GM12878 (cell line): ENCODE data around the gene ABCA2. TPM values are rescaled to one million over a fixed set of nuclear protein-coding genes. Genes with fewer than 3 reads are reported as not detected.

Experiments used
- ATAC-seq: fragments of 200-7000 bp; cut with Tn5 transposase; 3 replicates; pipeline ENCODE4 v1.9.1; 2020; ENCODE audit warnings: mild to moderate bottlenecking, moderate library complexity
- BruUV-seq: library from RNA; stranded (reverse); fragments of 400-500 nt; replicated peaks from 2 replicates; lab custom pipeline; 2021; lab: Mats Ljungman, UMichigan
- CTCF ChIA-PET: fragments of 300-600 bp; sonication (Branson Sonifier 250); formaldehyde crosslinking; extraction: SDS; loops from one replicate; lab custom pipeline; 2021; ENCODE audit warnings: inconsistent platforms; lab: Yijun Ruan, JAX
- POLR2A ChIA-PET: fragments of 350-600 bp; formaldehyde crosslinking; extraction: SDS; loops from one replicate; lab custom pipeline; 2021; ENCODE audit warnings: inconsistent platforms; lab: Charles Lee
- RAD21 ChIA-PET: fragments of 300-600 bp; sonication (Branson Sonifier 250); formaldehyde crosslinking; loops from one replicate; lab custom pipeline; 2023; ENCODE audit warnings: antibody characterized with exemption; ENCODE audit not compliant: unreplicated experiment; lab: Charles Lee
- SMC1A ChIA-PET: fragments of 300-600 bp; sonication (Branson Sonifier 250); formaldehyde crosslinking; loops from one replicate; lab custom pipeline; 2023; ENCODE audit not compliant: unreplicated experiment, uncharacterized antibody; lab: Charles Lee
- DNase-seq: peaks from one replicate; pipeline ENCODE4 v3.0.0-alpha.2; 2011; ENCODE audit warnings: low read depth, low spot score
- FAIRE-seq: peaks from 3 replicates; lab custom pipeline; 2011; peaks lifted over from hg19 to GRCh38; lab: Jason Lieb, UNC
- H2AFZ ChIP-seq: 2 replicates; pipeline ENCODE4 v1.6.0; 2011; ENCODE audit warnings: low read depth, low read length, control low read depth; ENCODE audit not compliant: control insufficient read depth
- H3K27ac ChIP-seq: 2 replicates; pipeline ENCODE4 v1.5.1; 2011; ENCODE audit warnings: control low read depth; ENCODE audit not compliant: control insufficient read depth, insufficient read depth
- H3K27me3 ChIP-seq, 2 experiments: replicated peaks in 1 of 2; 2 replicates each; pipeline versions ENCODE4 v1.6.0 to v1.6.1; 2011; ENCODE audit warnings: low read length in 1 of 2; ENCODE audit not compliant: control insufficient read depth in 2 of 2, insufficient read depth in 2 of 2
- H3K36me3 ChIP-seq, 2 experiments: 2 replicates each; pipeline ENCODE4 v1.5.1; 2011; ENCODE audit warnings: low read length in 1 of 2; ENCODE audit not compliant: control insufficient read depth in 2 of 2, insufficient read depth in 2 of 2
- H3K4me1 ChIP-seq: 2 replicates; pipeline ENCODE4 v1.6.1; 2011; ENCODE audit warnings: mild to moderate bottlenecking, low read length, moderate library complexity, mixed read lengths; ENCODE audit not compliant: control insufficient read depth, insufficient read depth
- H3K4me2 ChIP-seq: 2 replicates; pipeline ENCODE4 v1.6.0; 2011; ENCODE audit warnings: control low read depth; ENCODE audit not compliant: control insufficient read depth, insufficient read depth
- H3K4me3 ChIP-seq: fragments of 200-600 bp; sonication (generic); 2 replicates; pipeline ENCODE4 v1.5.1; 2016
- H3K79me2 ChIP-seq: 2 replicates; pipeline ENCODE4 v1.6.0; 2011; ENCODE audit warnings: low read length; ENCODE audit not compliant: control insufficient read depth, insufficient read depth
- H3K9ac ChIP-seq: 2 replicates; pipeline ENCODE4 v1.8.0; 2011; ENCODE audit warnings: low read length, control low read depth, mixed read lengths; ENCODE audit not compliant: control insufficient read depth, insufficient read depth
- H3K9me3 ChIP-seq: replicated peaks from 3 replicates; pipeline ENCODE4 v1.5.1; 2011; ENCODE audit warnings: mild to moderate bottlenecking, low read length; ENCODE audit not compliant: control insufficient read depth, insufficient read depth
- H4K20me1 ChIP-seq: 2 replicates; pipeline ENCODE4 v1.6.0; 2011; ENCODE audit not compliant: control insufficient read depth, insufficient read depth
- BHLHE40 ChIP-seq, 2 experiments: fragments of 450-650 bp in 1 of 2; IDR thresholded peaks; 2 replicates each; pipeline ENCODE4 v1.6.1; 2011 to 2017; ENCODE audit warnings: low read depth in 2 of 2, borderline replicate concordance in 1 of 2, improper control_type of control experiment in 1 of 2, low read length in 1 of 2, mild to moderate bottlenecking in 1 of 2
- CHD2 ChIP-seq: IDR thresholded peaks from 2 replicates; pipeline ENCODE4 v1.6.1; 2011; ENCODE audit warnings: low read depth, low read length, improper control_type of control experiment, borderline replicate concordance
- EGR1 ChIP-seq, 2 experiments: IDR thresholded peaks; 1 replicate in 1 of 2; 2 replicates in 1 of 2; pipeline ENCODE4 v1.6.1; 2011 to 2012; ENCODE audit warnings: low read depth in 2 of 2, low read length in 2 of 2, borderline replicate concordance in 1 of 2, mild to moderate bottlenecking in 1 of 2, moderate library complexity in 1 of 2
- ESRRA ChIP-seq: IDR thresholded peaks from 2 replicates; pipeline ENCODE4 v1.6.1; 2012; ENCODE audit warnings: mild to moderate bottlenecking, low read length, improper control_type of control experiment
- MEF2B ChIP-seq: fragments of 450-650 bp; IDR thresholded peaks from 2 replicates; pipeline ENCODE4 v1.6.1; 2018; ENCODE audit warnings: mild to moderate bottlenecking, moderate library complexity; ENCODE audit not compliant: partially characterized antibody, poor library complexity, severe bottlenecking
- NFYB ChIP-seq: IDR thresholded peaks from 2 replicates; pipeline ENCODE4 v1.6.1; 2011; ENCODE audit warnings: low read depth, mild to moderate bottlenecking, low read length, improper control_type of control experiment, moderate library complexity; ENCODE audit not compliant: insufficient read depth
- PAX8 ChIP-seq: fragments of 450-650 bp; IDR thresholded peaks from 2 replicates; pipeline ENCODE4 v1.6.1; 2017; ENCODE audit warnings: mild to moderate bottlenecking, moderate library complexity
- RB1 ChIP-seq: fragments of 450-650 bp; formaldehyde crosslinking; IDR thresholded peaks from 2 replicates; pipeline ENCODE4 v1.6.1; 2017; ENCODE audit warnings: mild to moderate bottlenecking, borderline replicate concordance
- STAT3 ChIP-seq: IDR thresholded peaks from 2 replicates; pipeline ENCODE4 v1.6.1; 2011; ENCODE audit warnings: low read depth, low read length, improper control_type of control experiment
- ZBTB40 ChIP-seq: fragments of 450-650 bp; IDR thresholded peaks from 2 replicates; pipeline ENCODE4 v1.6.1; 2016; ENCODE audit warnings: mild to moderate bottlenecking, moderate library complexity, borderline replicate concordance
- ZNF207 ChIP-seq: fragments of 450-650 bp; IDR thresholded peaks from 2 replicates; pipeline ENCODE4 v1.6.1; 2014; ENCODE audit warnings: antibody characterized with exemption, mild to moderate bottlenecking, borderline replicate concordance
- ZNF217 ChIP-seq: fragments of 450-650 bp; IDR thresholded peaks from 2 replicates; pipeline ENCODE4 v1.6.1; 2017; ENCODE audit warnings: antibody characterized with exemption, mild to moderate bottlenecking
- WGBS: methylation state at CpG from one replicate; pipeline ENCODE4 v1.1.6; 2016; ENCODE audit warnings: low lambda C conversion rate; ENCODE audit not compliant: insufficient replicate concordance, insufficient coverage; ENCODE audit errors: missing lambda C conversion rate; 5-methylcytosine and 5-hydroxymethylcytosine counted together
- in situ Hi-C: fragments of 300-500 bp; cut with MboI; formaldehyde crosslinking; loops from 9 replicates; pipeline ENCODE4 v1.14.3; 2018; ENCODE audit warnings: mixed read lengths
- intact Hi-C: fragments of 100-400 bp; cut with micrococcal nuclease; formaldehyde crosslinking; loops from one replicate; pipeline ENCODE4 v1.14.2; 2022; ENCODE audit not compliant: unreplicated experiment
- polyA plus RNA-seq, 11 experiments: library from polyadenylated mRNA; depleted of rRNA in 4 of 11; unstranded in 6 of 11; stranded (reverse) in 5 of 11; fragments of >200 nt; fragmentation: Nextera tagmentation in 4 of 11; fragmentation: Illumina TruSeq in 1 of 11; extraction: Ambion mirVana in 4 of 11; extraction: Trizol in 1 of 11; gene quantifications; 1 replicate in 1 of 11; 2 replicates in 10 of 11; pipeline versions ENCODE4 v1.2.1 to v1.2.3, GENCODE V29; 2011 to 2016; ENCODE audit warnings: inconsistent platforms in 2 of 11, missing spikeins in 2 of 11, low read depth in 1 of 11
- total RNA-seq, 4 experiments: library from RNA; depleted of rRNA in 3 of 4; stranded (reverse); fragments of >200 nt in 3 of 4; fragmentation: Illumina TruSeq in 1 of 4; extraction: Trizol in 1 of 4; gene quantifications; 2 replicates each; pipeline versions ENCODE4 v1.2.1 to v1.2.3, GENCODE V29; 2013 to 2021
- TF ChIP-seq, protein P1 (sequence below): fragments of 450-650 bp; IDR thresholded peaks from 2 replicates; pipeline ENCODE4 v1.6.1; 2016; ENCODE audit warnings: mild to moderate bottlenecking
- TF ChIP-seq, protein P2 (sequence below): IDR thresholded peaks from 2 replicates; pipeline ENCODE4 v1.6.1; 2011; ENCODE audit warnings: low read depth, low read length, improper control_type of control experiment, borderline replicate concordance

The ABCA2 gene
- total and polyA plus RNA-seq, 10 of the 15 experiments (the other 5 are each of a cell fraction or from before 2014, with no cell fraction given) = 0.13 to 2.6 (median 0.71) TPM; not detected in 2

DNA sequence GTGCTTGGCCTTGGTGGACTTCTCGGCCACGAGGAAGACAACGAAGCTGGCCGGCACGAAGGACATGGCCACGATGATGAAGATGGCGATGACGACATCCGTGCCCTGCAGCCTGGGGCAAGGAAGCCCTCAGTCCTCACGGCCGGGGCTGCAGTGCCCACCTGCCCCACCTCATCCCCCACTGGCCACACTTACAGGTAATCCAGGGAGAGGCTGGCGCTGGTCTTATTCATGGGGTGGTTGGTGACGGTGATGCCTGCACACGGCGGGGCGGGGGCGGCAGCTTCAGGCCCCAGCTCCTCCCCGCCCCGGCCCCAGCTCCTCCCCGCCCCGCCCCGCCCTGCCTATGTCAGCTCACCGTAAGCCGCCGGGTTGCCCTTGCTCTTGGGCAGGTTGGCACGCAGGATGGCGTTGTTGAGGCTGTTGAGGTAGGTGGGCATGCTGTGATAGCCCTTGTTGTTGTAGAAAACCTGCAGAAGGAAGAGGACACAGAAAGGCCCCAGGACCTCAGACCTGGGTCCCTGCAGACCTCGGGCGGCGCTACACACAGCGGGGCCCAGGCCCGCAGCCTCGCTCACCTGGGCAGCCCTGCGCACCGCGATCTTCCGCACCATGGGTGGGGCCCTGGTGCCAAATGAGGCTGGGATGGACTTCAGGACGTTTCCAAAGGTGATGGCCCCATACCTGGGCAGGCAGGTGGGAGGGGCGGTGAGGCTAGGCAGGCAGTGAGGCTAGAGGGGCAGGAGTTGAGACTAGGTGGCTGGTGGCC lies 15.9 kb downstream of the ABCA2 start:
- ATAC-seq = no peak
- SMC1A ChIA-PET = no interaction called here
- TF ChIP-seq NFYB (no peak), EGR1 (IDR thresholded peaks at IDR 0.05; ENCODE audit: borderline replicate concordance in 1 of 2, low read depth in 2 of 2, low read length in 2 of 2) (no peak), STAT3 (no peak), BHLHE40 (IDR thresholded peaks at IDR 0.05; ENCODE audit: borderline replicate concordance in 1 of 2, low read depth in 2 of 2, low read length in 1 of 2) (no peak), CHD2 (no peak), ZBTB40 (no peak), MEF2B (no peak), ZNF207 (no peak), RB1 (no peak), ESRRA (no peak), PAX8 (no peak), ZNF217 (no peak)
- TF ChIP-seq, protein P1, sequence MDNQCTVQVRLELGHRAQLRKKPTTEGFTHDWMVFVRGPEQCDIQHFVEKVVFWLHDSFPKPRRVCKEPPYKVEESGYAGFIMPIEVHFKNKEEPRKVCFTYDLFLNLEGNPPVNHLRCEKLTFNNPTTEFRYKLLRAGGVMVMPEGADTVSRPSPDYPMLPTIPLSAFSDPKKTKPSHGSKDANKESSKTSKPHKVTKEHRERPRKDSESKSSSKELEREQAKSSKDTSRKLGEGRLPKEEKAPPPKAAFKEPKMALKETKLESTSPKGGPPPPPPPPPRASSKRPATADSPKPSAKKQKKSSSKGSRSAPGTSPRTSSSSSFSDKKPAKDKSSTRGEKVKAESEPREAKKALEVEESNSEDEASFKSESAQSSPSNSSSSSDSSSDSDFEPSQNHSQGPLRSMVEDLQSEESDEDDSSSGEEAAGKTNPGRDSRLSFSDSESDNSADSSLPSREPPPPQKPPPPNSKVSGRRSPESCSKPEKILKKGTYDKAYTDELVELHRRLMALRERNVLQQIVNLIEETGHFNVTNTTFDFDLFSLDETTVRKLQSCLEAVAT = no peak
- TF ChIP-seq, protein P2, sequence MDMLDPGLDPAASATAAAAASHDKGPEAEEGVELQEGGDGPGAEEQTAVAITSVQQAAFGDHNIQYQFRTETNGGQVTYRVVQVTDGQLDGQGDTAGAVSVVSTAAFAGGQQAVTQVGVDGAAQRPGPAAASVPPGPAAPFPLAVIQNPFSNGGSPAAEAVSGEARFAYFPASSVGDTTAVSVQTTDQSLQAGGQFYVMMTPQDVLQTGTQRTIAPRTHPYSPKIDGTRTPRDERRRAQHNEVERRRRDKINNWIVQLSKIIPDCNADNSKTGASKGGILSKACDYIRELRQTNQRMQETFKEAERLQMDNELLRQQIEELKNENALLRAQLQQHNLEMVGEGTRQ = no peak

More for the DNA sequence above, 15.9 kb downstream of the ABCA2 start:
- ChIA-PET CTCF (no interaction called here), RAD21 (no interaction called here), POLR2A (no interaction called here)
- Histone ChIP-seq H3K79me2 (no peaks in the 10 kb centered on the region), H3K36me3 (no peaks in the 10 kb centered on the region), H2AFZ (no peak overlapping the region), H3K9ac (no peak overlapping the region), H3K27ac (no peak overlapping the region), H4K20me1 (no peaks in the 10 kb centered on the region), H3K4me2 (no peak overlapping the region), H3K4me3 (no peak overlapping the region), H3K9me3 (no peaks in the 10 kb centered on the region; the same call in 2 of the 3 replicates), H3K4me1 (no peaks in the 10 kb centered on the region), H3K27me3 (no peaks in the 10 kb centered on the region)
- DNase-seq = no peak
- intact Hi-C loops = no loop called here
- WGBS = 88% methylated on average over 31 of the region's 39 CpGs
- FAIRE-seq = no peak
- no TSS peak for BruUV-seq
- in situ Hi-C loops = no loop called here
